Measurements from ENCODE around the gene IL9. TPM values are rescaled to one million over a fixed set of nuclear protein-coding genes. Genes with fewer than 3 reads are reported as not detected.

IL9 gene
- total RNA-seq, 2 donors from 2014 or later: not detected

GRCh38 chr5:135850671-135851070 lies 45.0 kb downstream of the IL9 start:
- no peaks in the 10 kb centered on the region for H3K9me3 ChIP-seq
- DNase-seq: no peak
- no peaks in the 10 kb centered on the region for H3K27me3 ChIP-seq
- intact Hi-C loops (cut with DNase I): no loop called here
- no peaks in the 10 kb centered on the region for H3K4me1 ChIP-seq
- H3K36me3 ChIP-seq: no peaks in the 10 kb centered on the region
- TF ChIP-seq CTCF (IDR thresholded peaks at IDR 0.05): no peak
- H3K9ac ChIP-seq (ENCODE audit: low read depth in 2 of 2, low read length in 2 of 2): no peak overlapping the region
- H3K27ac ChIP-seq: no peak overlapping the region
- no peak overlapping the region for H3K4me3 ChIP-seq

- no peaks in the 10 kb centered on the region for H3K9me3 ChIP-seq
- no peak overlapping the region for H3K9ac ChIP-seq (ENCODE audit: low read depth in 2 of 2, low read length in 2 of 2)
- H3K27ac ChIP-seq: no peak overlapping the region
- H3K4me3 ChIP-seq: no peak overlapping the region
- no peaks in the 10 kb centered on the region for H3K4me1 ChIP-seq
- DNase-seq: no peak
- no peak for TF ChIP-seq CTCF (IDR thresholded peaks at IDR 0.05)
- H3K27me3 ChIP-seq: no peaks in the 10 kb centered on the region
- intact Hi-C loops (cut with DNase I): no loop called here
- H3K36me3 ChIP-seq: no peaks in the 10 kb centered on the region
These were observed 45.4 kb downstream of the IL9 start for GRCh38 chr5:135850231-135850630.

GRCh38 chr5:135847976-135848375 lies 47.7 kb downstream of the IL9 start:
- Histone ChIP-seq H3K4me1 (peaks cover 6% of the 10 kb centered on the region), H3K9ac (ENCODE audit: low read depth in 2 of 2, low read length in 2 of 2) (no peak overlapping the region), H3K27ac (no peak overlapping the region), H3K9me3 (no peaks in the 10 kb centered on the region), H3K36me3 (no peaks in the 10 kb centered on the region), H3K27me3 (no peaks in the 10 kb centered on the region), H3K4me3 (no peak overlapping the region)
- no peak for DNase-seq
- no peak for TF ChIP-seq CTCF (IDR thresholded peaks at IDR 0.05)
- intact Hi-C loops (cut with DNase I): no loop called here

- no peak for DNase-seq
- no peaks in the 10 kb centered on the region for H3K9me3 ChIP-seq
- no peaks in the 10 kb centered on the region for H3K27me3 ChIP-seq
- H3K9ac ChIP-seq (ENCODE audit: low read depth in 2 of 2, low read length in 2 of 2): no peak overlapping the region
- H3K27ac ChIP-seq: no peak overlapping the region
- TF ChIP-seq CTCF (IDR thresholded peaks at IDR 0.05): no peak
- intact Hi-C loops (cut with DNase I): no loop called here
- no peak overlapping the region for H3K4me3 ChIP-seq
- peaks cover 6% of the 10 kb centered on the region for H3K4me1 ChIP-seq
- no peaks in the 10 kb centered on the region for H3K36me3 ChIP-seq
These were observed 49.3 kb downstream of the IL9 start for GRCh38 chr5:135846311-135846710.

- no peak for TF ChIP-seq CTCF (IDR thresholded peaks at IDR 0.05)
- Histone ChIP-seq H3K9me3 (no peaks in the 10 kb centered on the region), H3K27me3 (no peaks in the 10 kb centered on the region), H3K9ac (ENCODE audit: low read depth in 2 of 2, low read length in 2 of 2) (no peak overlapping the region), H3K4me3 (no peak overlapping the region), H3K36me3 (no peaks in the 10 kb centered on the region), H3K27ac (peak overlapping the region; percentile 25), H3K4me1 (peaks cover 6% of the 10 kb centered on the region)
- peak; percentile 86 for DNase-seq
- intact Hi-C loops (cut with DNase I): no loop called here
These were observed 51.9 kb downstream of the IL9 start for GRCh38 chr5:135843571-135844337.
